ENCODE results near the gene CIROP. TPM values are rescaled to one million over a fixed set of nuclear protein-coding genes. Genes with fewer than 3 reads are reported as not detected.

The CIROP gene
- total RNA-seq, 1 donor from 2014 or later, result not detected

DNA sequence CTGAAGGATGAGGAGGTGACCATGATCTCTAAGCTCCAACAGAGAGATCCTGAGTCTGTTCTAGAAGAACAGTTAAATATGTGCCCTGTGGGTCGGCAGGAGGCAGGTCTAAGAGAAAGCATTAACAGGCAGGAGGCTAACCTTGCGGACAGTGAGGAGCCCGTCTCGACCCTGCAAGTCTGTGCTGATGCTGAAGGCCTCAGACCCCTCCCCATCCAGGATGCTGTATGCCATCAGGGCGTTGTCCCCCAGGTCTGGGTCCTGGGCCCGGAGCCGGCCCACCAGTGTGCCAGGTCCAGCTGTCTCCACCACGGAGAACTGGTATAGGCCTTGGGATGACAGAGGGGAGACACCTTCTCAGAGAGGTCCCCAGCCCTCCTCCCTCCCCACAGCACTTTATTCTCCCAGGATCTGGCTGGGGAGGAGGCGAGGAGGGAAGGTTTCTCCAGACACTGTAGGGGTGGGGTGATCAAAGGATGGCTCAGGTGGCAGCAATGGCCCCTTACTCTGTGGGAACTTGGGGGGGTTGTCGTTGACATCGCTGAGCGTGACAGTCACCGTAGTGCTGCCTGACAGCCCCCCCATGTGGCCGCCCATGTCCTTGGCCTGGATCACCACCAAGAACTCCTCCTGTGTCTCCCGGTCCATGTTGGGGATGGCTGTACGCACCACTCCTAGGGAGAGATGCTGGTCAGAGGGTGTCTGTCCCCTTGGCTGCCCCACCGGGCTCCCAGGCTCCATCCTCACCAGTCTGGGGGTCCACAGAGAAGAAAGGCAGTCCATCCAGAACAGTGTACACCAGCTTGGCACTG, 50.6 kb downstream of the CIROP start:
- peaks cover 3% of the 10 kb centered on the region for H3K27me3 Mint-ChIP-seq (ENCODE audit: unreplicated experiment)
- H3K27ac Mint-ChIP-seq (ENCODE audit: unreplicated experiment), result no peak overlapping the region
- peaks cover 11% of the 10 kb centered on the region for H3K4me1 Mint-ChIP-seq (ENCODE audit: unreplicated experiment)
- TF ChIP-seq, protein P1, sequence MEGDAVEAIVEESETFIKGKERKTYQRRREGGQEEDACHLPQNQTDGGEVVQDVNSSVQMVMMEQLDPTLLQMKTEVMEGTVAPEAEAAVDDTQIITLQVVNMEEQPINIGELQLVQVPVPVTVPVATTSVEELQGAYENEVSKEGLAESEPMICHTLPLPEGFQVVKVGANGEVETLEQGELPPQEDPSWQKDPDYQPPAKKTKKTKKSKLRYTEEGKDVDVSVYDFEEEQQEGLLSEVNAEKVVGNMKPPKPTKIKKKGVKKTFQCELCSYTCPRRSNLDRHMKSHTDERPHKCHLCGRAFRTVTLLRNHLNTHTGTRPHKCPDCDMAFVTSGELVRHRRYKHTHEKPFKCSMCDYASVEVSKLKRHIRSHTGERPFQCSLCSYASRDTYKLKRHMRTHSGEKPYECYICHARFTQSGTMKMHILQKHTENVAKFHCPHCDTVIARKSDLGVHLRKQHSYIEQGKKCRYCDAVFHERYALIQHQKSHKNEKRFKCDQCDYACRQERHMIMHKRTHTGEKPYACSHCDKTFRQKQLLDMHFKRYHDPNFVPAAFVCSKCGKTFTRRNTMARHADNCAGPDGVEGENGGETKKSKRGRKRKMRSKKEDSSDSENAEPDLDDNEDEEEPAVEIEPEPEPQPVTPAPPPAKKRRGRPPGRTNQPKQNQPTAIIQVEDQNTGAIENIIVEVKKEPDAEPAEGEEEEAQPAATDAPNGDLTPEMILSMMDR (IDR thresholded peaks at IDR 0.05; ENCODE audit: unreplicated experiment), result peak; percentile 28
- H3K4me3 Mint-ChIP-seq (ENCODE audit: unreplicated experiment), result no peak overlapping the region
- H3K9me3 Mint-ChIP-seq (ENCODE audit: unreplicated experiment), result no peaks in the 10 kb centered on the region
- H3K36me3 Mint-ChIP-seq (ENCODE audit: low read depth, unreplicated experiment), result peaks cover 13% of the 10 kb centered on the region
- peak; percentile 46 for DNase-seq (ENCODE audit: low spot score)

GRCh38 chr14:23053426-23053825, 51.4 kb downstream of the CIROP start:
- Mint-ChIP-seq H3K27me3 (ENCODE audit: unreplicated experiment) (peaks cover 4% of the 10 kb centered on the region), H3K36me3 (ENCODE audit: low read depth, unreplicated experiment) (peaks cover 11% of the 10 kb centered on the region), H3K4me3 (ENCODE audit: unreplicated experiment) (no peak overlapping the region), H3K9me3 (ENCODE audit: unreplicated experiment) (no peaks in the 10 kb centered on the region), H3K4me1 (ENCODE audit: unreplicated experiment) (peaks cover 10% of the 10 kb centered on the region), H3K27ac (ENCODE audit: unreplicated experiment) (no peak overlapping the region)
- no peak for DNase-seq (ENCODE audit: low spot score)
- TF ChIP-seq, protein P1 (IDR thresholded peaks at IDR 0.05; ENCODE audit: unreplicated experiment), result no peak

DNA sequence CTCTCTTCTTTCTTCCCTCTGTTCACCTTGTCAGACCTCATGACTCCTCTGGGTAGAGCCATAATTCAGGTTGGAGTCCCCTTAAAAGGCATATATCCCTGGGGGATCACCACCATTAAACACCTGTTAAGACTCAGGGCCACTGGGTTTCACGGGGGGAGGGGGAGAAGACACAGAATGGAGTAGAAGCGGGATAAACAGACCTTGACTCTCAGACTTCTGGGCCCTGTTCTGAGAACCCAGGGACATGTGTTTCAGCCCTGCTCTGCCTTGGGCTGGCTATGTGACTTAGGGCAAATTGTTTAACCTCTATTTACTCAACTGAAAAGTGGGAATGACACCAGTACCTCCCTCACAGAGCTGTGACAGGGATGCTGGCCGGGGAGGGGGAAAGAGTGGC, 52.1 kb downstream of the CIROP start:
- no peak overlapping the region for H3K27ac Mint-ChIP-seq (ENCODE audit: unreplicated experiment)
- TF ChIP-seq, protein P1 (IDR thresholded peaks at IDR 0.05; ENCODE audit: unreplicated experiment), result no peak
- peaks cover 12% of the 10 kb centered on the region for H3K36me3 Mint-ChIP-seq (ENCODE audit: low read depth, unreplicated experiment)
- H3K4me1 Mint-ChIP-seq (ENCODE audit: unreplicated experiment), result peaks cover 8% of the 10 kb centered on the region
- no peaks in the 10 kb centered on the region for H3K9me3 Mint-ChIP-seq (ENCODE audit: unreplicated experiment)
- DNase-seq (ENCODE audit: low spot score), result no peak
- no peak overlapping the region for H3K4me3 Mint-ChIP-seq (ENCODE audit: unreplicated experiment)
- H3K27me3 Mint-ChIP-seq (ENCODE audit: unreplicated experiment), result peaks cover 6% of the 10 kb centered on the region

DNA sequence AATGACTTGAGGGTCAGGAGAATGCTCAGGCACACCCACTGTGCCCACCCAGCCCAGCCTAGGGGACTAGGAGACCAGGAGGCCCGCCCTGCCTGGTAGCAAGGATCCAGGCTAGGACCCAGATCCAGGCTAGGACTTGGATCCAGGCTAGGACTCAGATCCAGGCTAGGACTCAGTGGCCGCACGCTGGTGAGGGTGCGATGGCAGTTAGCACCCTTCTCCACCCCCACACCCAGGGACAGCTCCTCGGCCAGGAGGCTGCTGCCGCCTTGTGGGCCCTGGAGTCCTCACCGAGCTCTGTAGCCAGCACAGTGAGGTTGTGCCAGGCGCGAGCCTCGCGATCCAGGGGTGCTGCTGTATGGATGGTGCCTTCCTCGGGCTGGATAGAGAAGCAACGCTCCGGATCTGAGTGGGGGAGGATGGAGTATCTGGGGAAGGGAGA, 52.6 kb downstream of the CIROP start:
- Mint-ChIP-seq H3K27me3 (ENCODE audit: unreplicated experiment) (peaks cover 7% of the 10 kb centered on the region), H3K36me3 (ENCODE audit: low read depth, unreplicated experiment) (peaks cover 16% of the 10 kb centered on the region), H3K4me3 (ENCODE audit: unreplicated experiment) (no peak overlapping the region), H3K4me1 (ENCODE audit: unreplicated experiment) (peaks cover 13% of the 10 kb centered on the region), H3K27ac (ENCODE audit: unreplicated experiment) (no peak overlapping the region), H3K9me3 (ENCODE audit: unreplicated experiment) (no peaks in the 10 kb centered on the region)
- no peak for DNase-seq (ENCODE audit: low spot score)
- TF ChIP-seq, protein P1 (IDR thresholded peaks at IDR 0.05; ENCODE audit: unreplicated experiment), result no peak

All from endothelial cell (in vitro differentiated cells).